Glutamatergic neuron (in vitro differentiated cells): ENCODE results near the gene EVX1. TPM values are rescaled to one million over a fixed set of nuclear protein-coding genes. Genes with fewer than 3 reads are reported as not detected.

ENCODE experiments used
- DNase-seq: peaks from one replicate; pipeline ENCODE4 v3.0.0; 2022
- H3K27ac Mint-ChIP-seq: one replicate; pipeline ENCODE4 v1.8.0; 2020; ENCODE audit warnings: mild to moderate bottlenecking, mixed read lengths, inconsistent platforms; ENCODE audit not compliant: unreplicated experiment
- H3K27me3 Mint-ChIP-seq: one replicate; pipeline ENCODE4 v1.8.0; 2020; ENCODE audit warnings: mild to moderate bottlenecking, moderate library complexity, mixed read lengths, inconsistent platforms; ENCODE audit not compliant: unreplicated experiment
- H3K36me3 Mint-ChIP-seq: one replicate; pipeline ENCODE4 v1.8.0; 2020; ENCODE audit warnings: mild to moderate bottlenecking, mixed read lengths, inconsistent platforms; ENCODE audit not compliant: unreplicated experiment
- H3K4me1 Mint-ChIP-seq: one replicate; pipeline ENCODE4 v1.8.0; 2020; ENCODE audit warnings: mild to moderate bottlenecking, low read depth, mixed read lengths, inconsistent platforms; ENCODE audit not compliant: unreplicated experiment
- H3K4me3 Mint-ChIP-seq: one replicate; pipeline ENCODE4 v1.8.0; 2020; ENCODE audit warnings: mild to moderate bottlenecking, mixed read lengths, inconsistent platforms; ENCODE audit not compliant: unreplicated experiment
- H3K9me3 Mint-ChIP-seq: one replicate; pipeline ENCODE4 v1.8.0; 2020; ENCODE audit warnings: mild to moderate bottlenecking, moderate library complexity, mixed read lengths, inconsistent platforms; ENCODE audit not compliant: unreplicated experiment
- CTCF ChIP-seq: fragments of 200-600 bp; sonication (generic); IDR thresholded peaks from one replicate; pipeline ENCODE4 v1.5.0; 2021; ENCODE audit not compliant: partially characterized antibody, unreplicated experiment
- total RNA-seq: library from RNA; stranded (reverse); fragmentation: NEBNext Ultra II Directional; extraction: Animal tissue kit (Norgen Biotek cat#: 25700); gene quantifications from one replicate; pipeline ENCODE4 v1.2.1, GENCODE V29; 2021; ENCODE audit not compliant: unreplicated experiment

EVX1 gene
- total RNA-seq, 1 donor from 2014 or later, result 7.1 TPM

GRCh38 chr7:27237735-27238334 lies 4.8 kb upstream of the EVX1 start:
- no peaks in the 10 kb centered on the region for H3K36me3 Mint-ChIP-seq
- TF ChIP-seq CTCF, result no peak
- peaks cover 13% of the 10 kb centered on the region for H3K9me3 Mint-ChIP-seq
- peaks cover 41% of the 10 kb centered on the region for H3K27me3 Mint-ChIP-seq
- peaks cover 4% of the 10 kb centered on the region for H3K4me1 Mint-ChIP-seq
- DNase-seq, result no peak
- H3K27ac Mint-ChIP-seq, result no peak overlapping the region
- H3K4me3 Mint-ChIP-seq, result no peak overlapping the region

GRCh38 chr7:27238979-27239386 lies 3.6 kb upstream of the EVX1 start:
- no peaks in the 10 kb centered on the region for H3K36me3 Mint-ChIP-seq
- no peak for TF ChIP-seq CTCF
- peaks cover 8% of the 10 kb centered on the region for H3K4me1 Mint-ChIP-seq
- DNase-seq, result no peak
- peaks cover 13% of the 10 kb centered on the region for H3K9me3 Mint-ChIP-seq
- H3K27ac Mint-ChIP-seq, result no peak overlapping the region
- H3K4me3 Mint-ChIP-seq, result no peak overlapping the region
- H3K27me3 Mint-ChIP-seq, result peaks cover 45% of the 10 kb centered on the region

- Mint-ChIP-seq H3K27ac (no peak overlapping the region), H3K36me3 (no peaks in the 10 kb centered on the region), H3K27me3 (peaks cover 48% of the 10 kb centered on the region), H3K4me3 (peak overlapping the region; percentile 87), H3K9me3 (peaks cover 15% of the 10 kb centered on the region), H3K4me1 (peaks cover 8% of the 10 kb centered on the region)
- no peak for TF ChIP-seq CTCF
- no peak for DNase-seq
Measured at GRCh38 chr7:27239387-27240014, 3.1 kb upstream of the EVX1 start.

GRCh38 chr7:27240015-27240731 lies 2.4 kb upstream of the EVX1 start:
- H3K4me1 Mint-ChIP-seq, result peaks cover 8% of the 10 kb centered on the region
- H3K9me3 Mint-ChIP-seq, result peaks cover 15% of the 10 kb centered on the region
- peak overlapping the region; percentile 87 for H3K4me3 Mint-ChIP-seq
- peaks cover 49% of the 10 kb centered on the region for H3K27me3 Mint-ChIP-seq
- no peak overlapping the region for H3K27ac Mint-ChIP-seq
- DNase-seq, result no peak
- no peaks in the 10 kb centered on the region for H3K36me3 Mint-ChIP-seq
- no peak for TF ChIP-seq CTCF
